Fibroblast of lung (primary cell): Measurements from ENCODE around the gene CLOCK. TPM values are rescaled to one million over a fixed set of nuclear protein-coding genes. Genes with fewer than 3 reads are reported as not detected.

Source experiments
- DNase-seq, 2 donors: peaks; one replicate each; pipeline versions ENCODE4 v3.0.0 to v3.0.0-alpha.2; 2010; ENCODE audit warnings: low read depth in 2 of 2
- H2AFZ ChIP-seq: 2 replicates; pipeline ENCODE4 v1.5.1; 2012; ENCODE audit warnings: low read length, control low read depth, inconsistent platforms
- H3K27ac ChIP-seq: 2 replicates; pipeline ENCODE4 v1.5.1; 2011; ENCODE audit warnings: low read length, control low read depth; ENCODE audit not compliant: insufficient read depth
- H3K27me3 ChIP-seq: 2 replicates; pipeline ENCODE4 v1.5.1; 2011; ENCODE audit warnings: mild to moderate bottlenecking, low read length; ENCODE audit not compliant: control insufficient read depth, insufficient read depth
- H3K36me3 ChIP-seq: 2 replicates; pipeline ENCODE4 v1.5.1; 2011; ENCODE audit warnings: low read length; ENCODE audit not compliant: control insufficient read depth, insufficient read depth
- H3K4me1 ChIP-seq: 2 replicates; pipeline ENCODE4 v1.5.1; 2011; ENCODE audit warnings: low read length; ENCODE audit not compliant: control insufficient read depth, insufficient read depth; ENCODE audit errors: extremely low read depth
- H3K4me2 ChIP-seq: 2 replicates; pipeline ENCODE4 v1.5.1; 2011; ENCODE audit warnings: low read length, control low read depth; ENCODE audit not compliant: insufficient read depth; ENCODE audit errors: extremely low read depth
- H3K4me3 ChIP-seq, 4 experiments: fragments of 200-600 bp in 1 of 4; sonication (generic) in 1 of 4; replicated peaks in 1 of 4; 2 replicates each; pipeline ENCODE4 v1.5.1; 2011 to 2016; ENCODE audit warnings: low read length in 4 of 4, low read depth in 3 of 4, mild to moderate bottlenecking in 3 of 4, control low read depth in 2 of 4, inconsistent platforms in 1 of 4, mixed read lengths in 1 of 4; ENCODE audit not compliant: insufficient read depth in 1 of 4; ENCODE audit errors: control extremely low read depth in 1 of 4
- H3K79me2 ChIP-seq: 2 replicates; pipeline ENCODE4 v1.5.1; 2012; ENCODE audit warnings: mild to moderate bottlenecking, low read length, inconsistent platforms; ENCODE audit not compliant: control insufficient read depth, insufficient read depth
- H3K9ac ChIP-seq: 2 replicates; pipeline ENCODE4 v1.5.1; 2011; ENCODE audit warnings: mild to moderate bottlenecking, low read length, control low read depth; ENCODE audit not compliant: insufficient read depth
- H3K9me3 ChIP-seq: 2 replicates; pipeline ENCODE4 v1.5.1; 2012; ENCODE audit warnings: low read depth, low read length; ENCODE audit not compliant: control insufficient read depth, insufficient read depth
- H4K20me1 ChIP-seq: 2 replicates; pipeline ENCODE4 v1.5.1; 2011; ENCODE audit warnings: low read length; ENCODE audit not compliant: control insufficient read depth, insufficient read depth; ENCODE audit errors: extremely low read depth
- EZH2 ChIP-seq: IDR thresholded peaks from 2 replicates; pipeline ENCODE4 v1.5.1; 2012; ENCODE audit warnings: low read length, control low read depth, mild to moderate bottlenecking; ENCODE audit errors: missing control alignments
- polyA plus RNA-seq, 2 donors: library from polyadenylated mRNA; depleted of rRNA in 1 of 2; stranded (reverse) in 1 of 2; unstranded in 1 of 2; fragments of >200 nt; gene quantifications; 2 replicates each; pipeline ENCODE4 v1.2.1, GENCODE V29; 2011 to 2012; ENCODE audit warnings: missing spikeins in 1 of 2
- total RNA-seq: library from RNA; depleted of rRNA; stranded (reverse); fragments of >200 nt; gene quantifications from 2 replicates; pipeline ENCODE4 v1.2.1, GENCODE V29; 2014
- TF ChIP-seq, protein P1 (sequence below), 2 donors: IDR thresholded peaks in 1 of 2; conservative IDR thresholded peaks in 1 of 2; 1 replicate in 1 of 2; 2 replicates in 1 of 2; pipeline ENCODE4 v1.5.1; 2011 to 2012; ENCODE audit warnings: low read length in 2 of 2, control low read depth in 1 of 2, inconsistent platforms in 1 of 2, low read depth in 1 of 2, mild to moderate bottlenecking in 1 of 2

The CLOCK gene
- total and polyA plus RNA-seq, 2 donors (not counting 1 experiment from before 2014, with no cell fraction given) = 26.1 to 27.4 TPM

- no peaks in the 10 kb centered on the region for H3K9me3 ChIP-seq
- no peak overlapping the region for H3K4me3 ChIP-seq
- no peaks in the 10 kb centered on the region for H3K36me3 ChIP-seq
- H4K20me1 ChIP-seq = no peaks in the 10 kb centered on the region
- no peak overlapping the region for H3K4me2 ChIP-seq
- TF ChIP-seq, protein P1, sequence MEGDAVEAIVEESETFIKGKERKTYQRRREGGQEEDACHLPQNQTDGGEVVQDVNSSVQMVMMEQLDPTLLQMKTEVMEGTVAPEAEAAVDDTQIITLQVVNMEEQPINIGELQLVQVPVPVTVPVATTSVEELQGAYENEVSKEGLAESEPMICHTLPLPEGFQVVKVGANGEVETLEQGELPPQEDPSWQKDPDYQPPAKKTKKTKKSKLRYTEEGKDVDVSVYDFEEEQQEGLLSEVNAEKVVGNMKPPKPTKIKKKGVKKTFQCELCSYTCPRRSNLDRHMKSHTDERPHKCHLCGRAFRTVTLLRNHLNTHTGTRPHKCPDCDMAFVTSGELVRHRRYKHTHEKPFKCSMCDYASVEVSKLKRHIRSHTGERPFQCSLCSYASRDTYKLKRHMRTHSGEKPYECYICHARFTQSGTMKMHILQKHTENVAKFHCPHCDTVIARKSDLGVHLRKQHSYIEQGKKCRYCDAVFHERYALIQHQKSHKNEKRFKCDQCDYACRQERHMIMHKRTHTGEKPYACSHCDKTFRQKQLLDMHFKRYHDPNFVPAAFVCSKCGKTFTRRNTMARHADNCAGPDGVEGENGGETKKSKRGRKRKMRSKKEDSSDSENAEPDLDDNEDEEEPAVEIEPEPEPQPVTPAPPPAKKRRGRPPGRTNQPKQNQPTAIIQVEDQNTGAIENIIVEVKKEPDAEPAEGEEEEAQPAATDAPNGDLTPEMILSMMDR (conservative IDR thresholded peaks at IDR 0.05 in 1 of 2, IDR thresholded peaks at IDR 0.05 in 1 of 2; ENCODE audit: low read depth in 1 of 2, low read length in 2 of 2) = no peak
- no peak for TF ChIP-seq EZH2
- DNase-seq = no peak
- H2AFZ ChIP-seq = no peak overlapping the region
- no peaks in the 10 kb centered on the region for H3K79me2 ChIP-seq
- no peak overlapping the region for H3K9ac ChIP-seq
- H3K27me3 ChIP-seq = peaks cover 2% of the 10 kb centered on the region
- no peaks in the 10 kb centered on the region for H3K4me1 ChIP-seq
- H3K27ac ChIP-seq = no peak overlapping the region
These were observed 28.8 kb upstream of the CLOCK start for GRCh38 chr4:55575513-55575912.

GRCh38 chr4:55574252-55574651 lies 27.5 kb upstream of the CLOCK start:
- no peaks in the 10 kb centered on the region for H4K20me1 ChIP-seq
- no peak overlapping the region for H3K4me2 ChIP-seq
- H2AFZ ChIP-seq = no peak overlapping the region
- peaks cover 2% of the 10 kb centered on the region for H3K27me3 ChIP-seq
- no peak overlapping the region for H3K27ac ChIP-seq
- H3K4me3 ChIP-seq = no peak overlapping the region
- H3K9me3 ChIP-seq = no peaks in the 10 kb centered on the region
- no peak overlapping the region for H3K9ac ChIP-seq
- no peaks in the 10 kb centered on the region for H3K79me2 ChIP-seq
- no peak for DNase-seq
- H3K4me1 ChIP-seq = no peaks in the 10 kb centered on the region
- no peak for TF ChIP-seq EZH2
- TF ChIP-seq, protein P1 (conservative IDR thresholded peaks at IDR 0.05 in 1 of 2, IDR thresholded peaks at IDR 0.05 in 1 of 2; ENCODE audit: low read depth in 1 of 2, low read length in 2 of 2) = no peak
- H3K36me3 ChIP-seq = no peaks in the 10 kb centered on the region

DNA sequence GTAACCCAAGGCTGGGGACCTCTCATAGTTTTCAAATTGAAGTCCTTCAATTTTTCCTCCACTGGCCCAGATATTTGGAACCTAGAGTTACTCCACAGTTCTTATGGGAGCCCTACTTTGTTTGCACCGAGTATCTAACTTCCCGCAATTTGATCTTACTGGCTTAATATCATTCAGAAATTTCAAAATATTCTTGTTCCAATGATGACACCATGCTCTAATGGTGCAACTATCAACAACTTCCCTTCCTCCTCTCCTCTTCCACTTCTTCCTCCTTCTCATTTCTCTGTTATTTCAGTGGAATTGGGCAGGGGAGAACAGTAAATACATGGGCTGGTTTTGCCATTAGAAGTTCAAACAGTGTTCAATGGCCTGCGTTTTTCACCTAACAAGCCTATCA lies 25.1 kb upstream of the CLOCK start:
- Histone ChIP-seq H3K27me3 (peaks cover 2% of the 10 kb centered on the region), H3K4me2 (no peak overlapping the region), H3K36me3 (no peaks in the 10 kb centered on the region), H2AFZ (no peak overlapping the region), H3K27ac (no peak overlapping the region), H3K4me1 (no peaks in the 10 kb centered on the region), H3K79me2 (no peaks in the 10 kb centered on the region), H4K20me1 (no peaks in the 10 kb centered on the region), H3K9me3 (no peaks in the 10 kb centered on the region), H3K4me3 (no peak overlapping the region), H3K9ac (no peak overlapping the region)
- TF ChIP-seq, protein P1 (conservative IDR thresholded peaks at IDR 0.05 in 1 of 2, IDR thresholded peaks at IDR 0.05 in 1 of 2; ENCODE audit: low read depth in 1 of 2, low read length in 2 of 2) = no peak
- TF ChIP-seq EZH2 = no peak
- no peak for DNase-seq
